ENCODE data around the gene SLC26A2. TPM values are rescaled to one million over a fixed set of nuclear protein-coding genes. Genes with fewer than 3 reads are reported as not detected.

SLC26A2 gene
- 4.0 and 22.2 TPM in 2 replicates for total RNA-seq

DNA sequence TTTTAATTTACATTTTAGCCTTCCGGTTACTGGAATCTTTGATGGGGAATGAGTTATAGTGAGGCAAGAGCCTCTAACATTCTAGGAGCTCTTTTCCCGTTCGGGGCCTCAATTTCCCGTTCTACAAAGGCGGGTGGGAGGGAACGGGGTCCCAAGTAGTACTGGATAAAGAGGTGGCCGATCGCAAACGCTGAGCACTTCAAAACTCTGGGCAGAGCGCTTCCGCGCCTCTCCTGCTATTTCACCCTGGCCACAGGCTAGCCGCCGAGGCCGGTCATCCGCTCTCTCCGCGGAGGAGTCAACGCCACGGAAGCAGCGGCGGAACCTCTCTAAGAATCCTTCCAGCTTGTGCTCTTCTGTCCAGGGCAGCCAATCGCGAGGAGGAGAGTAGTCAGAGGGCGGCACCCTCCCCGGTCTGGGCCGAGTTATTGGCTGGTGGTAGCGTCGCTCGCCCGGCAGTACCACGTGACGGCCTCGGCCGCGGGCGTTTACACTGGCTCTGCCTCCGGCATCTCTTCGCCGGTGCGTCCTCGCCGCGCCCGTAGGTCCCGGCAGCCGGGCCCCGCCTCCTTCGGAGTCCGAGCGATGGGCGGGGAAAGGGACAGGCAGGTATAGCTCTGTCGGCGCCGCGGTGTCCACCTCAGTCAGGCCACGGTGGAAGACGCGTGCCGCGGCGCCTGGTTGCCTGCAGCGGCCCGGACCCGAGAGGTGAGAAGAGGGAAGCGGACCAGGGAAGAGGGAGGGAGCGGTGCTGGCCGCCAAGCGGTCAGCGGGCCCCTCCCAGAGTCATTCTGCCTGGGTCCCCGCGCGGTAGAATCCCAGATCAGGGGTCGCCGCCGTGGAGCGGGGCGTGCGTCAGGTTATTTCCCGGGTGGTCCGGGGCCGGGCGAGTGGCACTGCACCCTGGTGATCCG lies at the start of gene SLC26A2:
TSS of gene SLC26A2 (plus strand) at position 487 of the 914 bp plus-strand sequence. CDS start 16,895 bp downstream, outside the sequence.

GRCh38 chr5:149944666-149945065 lies 15.9 kb upstream of the SLC26A2 start, which contains the start of gene PDE6A:
TSS of gene PDE6A (minus strand) at chr5:149944793. CDS start at chr5:149944673, 120 bp downstream.

GRCh38 chr5:150000256-150000989 lies 39.9 kb downstream of the SLC26A2 start, which contains the start of the genes HMGXB3 and TIGD6:
TSS of gene HMGXB3 (plus strand) at chr5:150000739. CDS start at chr5:150004853, 4,114 bp downstream.
TSS of gene TIGD6 (minus strand) at chr5:150000654. CDS start at chr5:149996348, 4,306 bp downstream.

Other genes starting within 250 kb of the SLC26A2 start
- gene PPARGC1B, start 230.4 kb upstream of the SLC26A2 start, total RNA-seq: 1.2 and 3.4 TPM in 2 replicates
- under 0.01 TPM in 1 of 2 replicates, not detected in the other for gene PDE6A, start 16.0 kb upstream of the SLC26A2 start, total RNA-seq
- gene TIGD6, start 39.9 kb downstream of the SLC26A2 start, total RNA-seq: 3.9 and 5.8 TPM in 2 replicates
- gene HMGXB3, start 40.0 kb downstream of the SLC26A2 start, total RNA-seq: 33.5 and 36.9 TPM in 2 replicates
- gene CSF1R, start 125.8 kb downstream of the SLC26A2 start, total RNA-seq: under 0.01 TPM in 1 of 2 replicates, not detected in the other
- gene PDGFRB, start 195.1 kb downstream of the SLC26A2 start, total RNA-seq: under 0.01 and 0.24 TPM in 2 replicates
- under 0.01 TPM in 1 of 2 replicates, not detected in the other for gene CDX1, start 206.0 kb downstream of the SLC26A2 start, total RNA-seq
- gene SLC6A7, start 229.3 kb downstream of the SLC26A2 start, total RNA-seq: under 0.01 TPM in 1 of 2 replicates, not detected in the other

Data from tracheal epithelial cell (primary cell).